ENCODE results near the gene RNF167.

The RNF167 gene

DNA sequence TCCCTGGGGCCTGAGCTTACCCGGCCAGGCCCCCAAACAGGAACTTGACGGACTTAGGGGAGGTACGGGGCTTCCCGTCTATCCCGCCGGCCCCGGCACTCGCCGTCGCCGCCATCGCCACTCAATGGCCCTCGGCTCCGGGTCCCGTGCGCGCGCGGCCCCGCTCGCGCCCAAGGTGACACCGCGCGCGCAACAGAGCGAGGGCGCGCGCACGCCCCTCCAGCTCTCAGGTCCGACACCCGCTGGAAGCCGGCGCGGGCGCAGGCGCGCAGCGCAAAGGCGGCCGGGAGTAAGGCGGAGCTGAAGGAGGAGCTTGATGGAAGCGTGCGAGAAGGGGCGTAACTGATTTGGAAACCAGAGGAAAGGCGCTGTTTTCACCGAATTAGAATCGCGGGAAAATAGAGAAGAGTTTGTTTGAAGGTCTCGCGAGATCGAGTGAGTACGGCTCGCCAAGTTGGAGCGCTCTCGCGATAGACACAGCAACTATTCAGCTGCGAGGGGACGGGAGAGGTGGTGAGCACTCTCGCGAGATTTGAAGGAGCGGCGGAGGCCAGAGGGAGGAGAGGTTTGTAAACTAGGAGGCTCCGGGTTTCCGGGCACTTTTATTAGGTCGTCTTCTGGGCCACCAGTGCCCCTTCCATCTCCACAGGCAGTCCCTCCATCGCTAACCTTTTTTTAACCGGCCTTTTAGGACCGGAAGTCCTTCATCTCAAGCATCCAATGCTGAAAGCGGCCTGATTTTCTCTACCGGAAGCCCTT is at the start of gene RNF167, which contains the start of gene SLC25A11:
Gene RNF167 (plus strand): TSS at position 473 of the 759 bp plus-strand sequence. CDS start 642 bp downstream, outside the sequence.
Gene SLC25A11 (minus strand): TSS at position 251 of the 759 bp plus-strand sequence. CDS start 136 bp downstream, at position 115.
- DNase-seq, result peak; percentile 83 to 99 (median 95)

- no peak for DNase-seq
Measured at GRCh38 chr17:4891411-4892410, 48.4 kb upstream of the RNF167 start.

- DNase-seq, result no peak
Measured at GRCh38 chr17:4892499-4893221, 47.4 kb upstream of the RNF167 start.

DNA sequence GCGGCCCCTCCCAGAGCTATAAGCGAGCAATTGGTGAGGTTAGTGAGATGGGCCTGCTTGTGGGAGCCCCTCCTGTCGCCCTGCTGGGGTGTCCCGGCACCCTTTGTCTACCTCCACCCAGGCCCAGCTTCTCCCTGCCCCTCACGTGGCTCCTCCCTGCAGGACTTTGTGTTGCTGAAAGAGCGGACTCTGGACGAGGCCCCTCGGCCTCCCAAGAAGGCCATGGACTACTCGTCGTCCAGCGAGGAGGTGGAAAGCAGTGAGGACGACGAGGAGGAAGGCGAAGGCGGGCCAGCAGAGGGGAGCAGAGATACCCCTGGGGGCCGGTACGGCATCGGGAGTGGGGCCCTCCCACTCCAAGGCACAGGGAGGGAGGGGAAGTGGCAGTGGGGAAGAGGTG is 46.8 kb upstream of the RNF167 start:
- no peak for DNase-seq

DNA sequence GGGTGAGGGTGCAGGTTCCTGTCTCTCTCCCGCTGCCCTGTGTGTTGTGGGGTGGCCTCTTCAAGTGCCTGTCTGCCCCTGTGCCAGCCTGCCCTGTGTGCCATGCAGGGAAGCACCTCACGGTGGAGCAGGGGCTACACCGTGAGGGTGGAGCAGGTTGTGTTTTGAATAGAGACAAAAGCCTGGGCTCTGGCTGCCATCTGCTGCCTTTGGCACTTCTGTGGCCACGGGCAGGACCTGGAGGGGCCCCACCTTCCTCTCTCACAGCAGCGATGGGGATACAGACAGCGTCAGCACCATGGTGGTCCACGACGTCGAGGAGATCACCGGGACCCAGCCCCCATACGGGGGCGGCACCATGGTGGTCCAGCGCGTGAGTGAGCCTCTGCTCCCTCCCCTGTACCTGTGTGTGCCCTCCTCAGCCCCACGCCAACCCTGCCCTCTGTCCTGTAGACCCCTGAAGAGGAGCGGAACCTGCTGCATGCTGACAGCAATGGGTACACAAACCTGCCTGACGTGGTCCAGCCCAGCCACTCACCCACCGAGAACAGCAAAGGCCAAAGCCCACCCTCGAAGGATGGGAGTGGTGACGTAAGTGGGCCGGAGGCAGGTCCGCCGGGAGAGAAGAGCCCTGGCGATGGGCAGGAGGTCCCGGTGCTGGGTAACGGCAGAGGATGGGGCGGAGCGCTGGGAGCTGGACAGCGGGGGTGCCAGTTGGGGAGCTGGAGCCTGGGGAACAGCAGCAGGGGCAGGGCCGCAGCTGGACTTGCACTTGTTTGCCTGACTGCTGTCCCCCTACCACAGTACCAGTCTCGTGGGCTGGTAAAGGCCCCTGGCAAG is 46.1 kb upstream of the RNF167 start:
- no peak for DNase-seq

- no peak for DNase-seq
Measured at GRCh38 chr17:4895121-4895520, 44.9 kb upstream of the RNF167 start.

DNA sequence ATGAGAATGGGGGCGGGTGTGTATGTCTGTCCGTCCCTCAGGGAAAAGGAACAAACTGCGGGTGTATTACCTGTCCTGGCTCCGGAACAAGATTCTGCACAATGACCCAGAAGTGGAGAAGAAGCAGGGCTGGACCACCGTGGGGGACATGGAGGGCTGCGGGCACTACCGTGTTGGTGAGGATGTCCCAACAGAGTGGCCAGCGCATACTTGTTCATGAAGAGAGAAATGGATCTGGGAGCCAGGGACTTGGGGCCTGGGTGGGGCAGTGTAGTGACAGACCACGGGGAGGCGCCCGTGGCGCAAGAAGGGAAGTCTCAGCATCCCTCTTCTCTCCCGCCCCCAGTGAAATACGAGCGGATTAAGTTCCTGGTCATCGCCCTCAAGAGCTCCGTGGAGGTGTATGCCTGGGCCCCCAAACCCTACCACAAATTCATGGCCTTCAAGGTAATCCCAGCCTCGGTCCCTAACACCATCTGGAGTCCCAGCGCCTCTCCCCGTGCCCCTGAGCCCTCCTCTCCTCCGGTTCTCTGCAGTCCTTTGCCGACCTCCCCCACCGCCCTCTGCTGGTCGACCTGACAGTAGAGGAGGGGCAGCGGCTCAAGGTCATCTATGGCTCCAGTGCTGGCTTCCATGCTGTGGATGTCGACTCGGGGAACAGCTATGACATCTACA is 44.3 kb upstream of the RNF167 start:
- DNase-seq, result no peak

DNA sequence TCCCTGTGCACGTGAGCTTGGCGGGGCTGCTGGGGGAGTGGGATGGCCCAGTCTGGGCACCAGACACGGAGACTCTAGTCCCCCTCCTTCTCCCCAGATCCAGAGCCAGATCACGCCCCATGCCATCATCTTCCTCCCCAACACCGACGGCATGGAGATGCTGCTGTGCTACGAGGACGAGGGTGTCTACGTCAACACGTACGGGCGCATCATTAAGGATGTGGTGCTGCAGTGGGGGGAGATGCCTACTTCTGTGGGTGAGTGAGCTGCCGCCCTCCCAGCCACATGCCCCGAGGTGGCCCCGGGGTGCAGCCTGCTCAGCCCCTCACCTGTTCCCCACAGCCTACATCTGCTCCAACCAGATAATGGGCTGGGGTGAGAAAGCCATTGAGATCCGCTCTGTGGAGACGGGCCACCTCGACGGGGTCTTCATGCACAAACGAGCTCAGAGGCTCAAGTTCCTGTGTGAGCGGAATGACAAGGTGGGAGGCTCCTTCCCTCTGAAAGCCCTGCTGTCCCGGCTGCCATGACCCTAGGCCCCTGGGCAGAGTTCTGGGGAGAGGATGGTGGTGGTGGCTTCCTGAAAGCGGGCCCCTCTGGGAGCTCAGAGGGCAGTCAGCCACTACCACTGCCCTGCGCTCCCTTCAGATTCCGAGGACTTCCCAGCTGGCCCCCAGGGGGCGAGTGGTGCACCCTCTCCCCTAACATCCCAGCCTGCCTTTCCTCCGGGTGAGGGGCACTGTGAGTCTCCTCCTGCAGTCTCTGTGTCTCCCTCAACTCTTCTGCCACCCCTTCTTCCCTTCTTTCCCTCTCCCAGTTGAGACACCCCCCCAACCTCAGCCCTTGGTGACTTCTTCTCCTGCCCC is 43.5 kb upstream of the RNF167 start:
- no peak for DNase-seq

DNA sequence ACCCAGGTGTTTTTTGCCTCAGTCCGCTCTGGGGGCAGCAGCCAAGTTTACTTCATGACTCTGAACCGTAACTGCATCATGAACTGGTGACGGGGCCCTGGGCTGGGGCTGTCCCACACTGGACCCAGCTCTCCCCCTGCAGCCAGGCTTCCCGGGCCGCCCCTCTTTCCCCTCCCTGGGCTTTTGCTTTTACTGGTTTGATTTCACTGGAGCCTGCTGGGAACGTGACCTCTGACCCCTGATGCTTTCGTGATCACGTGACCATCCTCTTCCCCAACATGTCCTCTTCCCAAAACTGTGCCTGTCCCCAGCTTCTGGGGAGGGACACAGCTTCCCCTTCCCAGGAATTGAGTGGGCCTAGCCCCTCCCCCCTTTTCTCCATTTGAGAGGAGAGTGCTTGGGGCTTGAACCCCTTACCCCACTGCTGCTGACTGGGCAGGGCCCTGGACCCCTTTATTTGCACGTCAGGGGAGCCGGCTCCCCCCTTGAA is 42.8 kb upstream of the RNF167 start:
- DNase-seq, result peak in 1 of 56 donors; percentile 21

- no peak for DNase-seq
Measured at GRCh38 chr17:4897785-4898184, 42.3 kb upstream of the RNF167 start.

- no peak for DNase-seq
Measured at GRCh38 chr17:4898351-4898750, 41.7 kb upstream of the RNF167 start.

- no peak for DNase-seq
Measured at GRCh38 chr17:4898927-4899326, 41.1 kb upstream of the RNF167 start.

- peak in 35 of 56 donors; percentile 9 to 78 (median 53) for DNase-seq
Measured at GRCh38 chr17:4899341-4900230, 40.5 kb upstream of the RNF167 start, which contains the start of gene C17orf107. Gene C17orf107 (plus strand): TSS chr17:4899536. CDS start chr17:4899763, 227 bp downstream.

- DNase-seq, result peak in 1 of 56 donors; percentile 35
Measured at GRCh38 chr17:4900231-4901107, 39.6 kb upstream of the RNF167 start.

DNA sequence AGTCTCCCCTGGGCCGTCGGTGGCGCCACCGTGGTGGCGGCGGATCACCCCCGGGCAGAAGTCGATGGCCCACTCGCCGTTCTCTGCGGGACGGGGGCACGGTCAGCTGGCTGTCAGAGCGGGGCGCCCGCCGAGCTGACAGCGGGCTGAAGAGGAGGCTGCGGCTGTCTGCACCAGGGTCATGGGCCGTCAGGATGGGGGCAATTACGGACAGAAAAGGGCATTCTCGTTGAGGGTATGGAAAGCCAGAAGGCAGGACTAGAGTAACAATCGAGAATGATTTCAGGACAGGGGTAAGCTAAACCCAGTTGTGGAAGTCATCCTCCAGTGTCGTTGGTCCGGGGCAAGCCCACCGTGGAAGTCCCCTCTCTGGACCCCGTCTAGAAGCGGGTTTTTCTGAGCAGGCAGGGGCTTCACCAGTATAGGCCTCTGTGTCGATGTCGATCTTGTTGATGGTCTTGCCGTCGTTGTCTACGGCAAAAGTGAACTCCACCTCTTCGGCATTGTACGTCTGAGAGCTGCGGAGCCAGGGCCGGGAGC is 38.9 kb upstream of the RNF167 start:
- no peak for DNase-seq
